ENCODE measurements around the gene ABCG4.
"Not testable (repeated sequence)": the region's sequence is repeated elsewhere in the genome, so short reads cannot be mapped to it uniquely, and the experiment has no call there.

Gene ABCG4

DNA sequence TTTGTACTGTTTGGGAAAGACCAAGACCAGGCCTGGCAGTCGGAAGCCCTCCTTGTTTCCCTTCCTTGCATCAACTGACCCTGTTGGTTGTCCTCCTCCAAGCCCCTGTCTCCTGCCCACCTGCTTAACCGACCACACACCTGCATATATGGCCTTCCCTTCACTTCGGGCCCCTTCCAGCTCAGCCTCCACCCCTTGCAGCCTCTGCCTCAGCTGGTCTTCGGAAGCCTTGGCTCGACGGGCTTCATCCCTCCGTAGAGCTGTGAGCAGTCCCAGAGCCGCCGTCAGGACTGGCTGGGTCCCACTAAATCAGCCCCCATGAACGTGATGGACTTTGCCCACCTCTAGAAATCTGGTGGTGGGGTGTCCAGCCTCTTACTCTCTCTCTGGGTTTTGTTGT is 44.8 kb downstream of the ABCG4 start:
- in situ Hi-C loops (cut with HindIII; ENCODE audit: low pct_ligation_motif_present, low pct_unique_long_range_greater_than_20kb, low sequenced_read_pairs) = no loop called here
- DNase-seq = no peak

DNA sequence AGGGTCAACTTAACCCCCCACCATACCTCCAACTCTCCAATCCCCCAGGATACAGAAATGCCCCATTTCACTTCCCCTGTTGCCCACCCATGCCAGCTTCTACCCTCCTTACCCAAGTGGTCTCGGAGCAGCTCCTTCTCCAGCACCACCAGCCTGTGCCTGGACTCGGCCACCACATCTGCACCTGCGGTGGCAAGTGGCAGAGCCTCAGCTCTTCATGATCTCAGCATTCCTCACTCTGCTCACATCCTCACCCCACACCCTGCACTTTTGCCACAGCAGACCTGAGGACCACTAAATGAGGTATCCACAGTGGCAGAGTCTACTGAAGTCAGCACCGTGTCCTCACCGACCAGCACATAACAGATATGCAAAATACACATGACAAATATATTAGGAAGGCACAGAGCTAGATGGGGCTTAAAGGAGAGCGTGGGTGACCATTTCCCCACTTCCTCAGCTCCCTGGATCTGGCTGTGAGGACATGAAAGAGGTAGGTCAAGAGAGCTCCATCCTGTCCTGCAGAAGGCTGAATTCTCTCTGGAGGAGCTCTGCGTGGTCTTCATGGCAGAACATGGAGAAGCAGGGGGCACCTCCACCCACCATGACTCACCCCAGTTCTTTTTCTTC is 46.1 kb downstream of the ABCG4 start:
- in situ Hi-C loops (cut with HindIII; ENCODE audit: low pct_ligation_motif_present, low pct_unique_long_range_greater_than_20kb, low sequenced_read_pairs) = no loop called here
- DNase-seq = no peak

DNA sequence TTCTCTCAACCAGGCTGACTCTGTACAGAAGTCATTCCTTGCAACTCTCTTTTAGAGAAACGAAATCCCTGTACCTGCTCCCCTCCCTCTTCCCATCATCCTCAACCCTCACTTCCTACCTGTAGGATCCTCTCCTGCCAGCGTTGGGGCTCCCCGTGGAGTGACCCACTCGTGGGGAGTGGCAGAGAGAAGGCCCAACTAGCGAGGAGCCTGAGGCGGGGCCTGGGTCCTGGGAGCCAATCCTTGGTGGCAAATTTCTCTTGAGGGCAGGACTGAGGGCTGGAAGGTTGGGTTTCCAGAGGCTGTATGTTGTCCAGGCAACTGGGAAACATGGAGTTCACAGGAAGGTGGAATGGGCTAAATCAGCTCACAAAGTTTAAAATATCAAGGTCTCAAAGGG is 46.8 kb downstream of the ABCG4 start:
- in situ Hi-C loops (cut with HindIII; ENCODE audit: low pct_ligation_motif_present, low pct_unique_long_range_greater_than_20kb, low sequenced_read_pairs) = no loop called here
- peak; percentile 21 for DNase-seq

DNA sequence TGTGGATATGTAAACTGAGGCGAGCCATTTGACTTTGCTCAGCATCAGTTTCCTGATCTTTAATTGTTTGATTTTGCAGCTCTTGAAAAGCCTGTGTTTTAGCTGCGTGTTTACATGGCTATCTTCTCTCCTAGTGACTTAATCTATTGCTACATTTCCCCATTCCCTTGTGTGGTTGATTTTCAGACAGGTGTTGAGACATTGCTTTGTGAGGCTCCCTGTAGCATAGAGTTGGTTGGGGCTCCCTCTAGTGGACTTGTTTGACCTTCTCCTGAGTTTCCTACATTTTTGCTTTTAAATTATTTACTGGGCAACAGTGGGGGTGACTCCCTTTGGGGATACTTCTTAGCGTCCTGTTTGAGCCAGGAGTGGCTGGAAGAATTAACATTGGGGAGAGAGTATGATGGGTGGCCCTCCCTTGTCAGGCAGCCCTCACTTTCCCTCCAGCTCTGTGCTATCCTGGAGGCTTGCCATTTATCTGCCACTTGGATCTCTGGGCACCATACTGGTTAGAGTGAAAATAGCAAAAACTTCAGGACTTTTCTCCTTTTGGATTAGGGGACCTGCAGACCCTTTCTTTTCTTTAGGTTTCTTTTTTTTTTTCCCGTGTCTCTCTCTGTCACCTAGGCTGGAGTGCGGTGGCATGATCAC is 48.1 kb downstream of the ABCG4 start:
- DNase-seq = peak; percentile 75
- in situ Hi-C loops (cut with HindIII; ENCODE audit: low pct_ligation_motif_present, low pct_unique_long_range_greater_than_20kb, low sequenced_read_pairs) = no loop called here

DNA sequence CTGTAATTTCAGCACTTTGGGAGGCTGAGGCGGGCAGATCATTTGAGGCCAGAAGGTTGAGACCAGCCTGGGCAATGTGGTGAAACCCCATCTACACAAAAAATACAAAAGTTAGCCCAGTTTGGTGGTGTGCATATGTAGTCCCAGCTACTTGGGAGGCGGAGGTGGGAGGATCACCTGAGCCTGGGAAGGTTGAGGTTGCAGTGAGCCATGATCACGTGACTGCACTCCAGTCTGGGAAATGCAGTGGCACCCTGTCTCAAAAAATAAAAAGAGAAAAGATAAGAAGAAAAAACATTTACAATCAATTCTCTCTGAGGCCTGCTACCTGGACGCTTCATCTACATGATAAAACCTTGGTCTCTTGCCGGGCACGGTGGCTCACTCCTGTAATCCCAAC is 50.1 kb downstream of the ABCG4 start:
- in situ Hi-C loops (cut with HindIII; ENCODE audit: low pct_ligation_motif_present, low pct_unique_long_range_greater_than_20kb, low sequenced_read_pairs) = no loop called here
- DNase-seq = no peak

DNA sequence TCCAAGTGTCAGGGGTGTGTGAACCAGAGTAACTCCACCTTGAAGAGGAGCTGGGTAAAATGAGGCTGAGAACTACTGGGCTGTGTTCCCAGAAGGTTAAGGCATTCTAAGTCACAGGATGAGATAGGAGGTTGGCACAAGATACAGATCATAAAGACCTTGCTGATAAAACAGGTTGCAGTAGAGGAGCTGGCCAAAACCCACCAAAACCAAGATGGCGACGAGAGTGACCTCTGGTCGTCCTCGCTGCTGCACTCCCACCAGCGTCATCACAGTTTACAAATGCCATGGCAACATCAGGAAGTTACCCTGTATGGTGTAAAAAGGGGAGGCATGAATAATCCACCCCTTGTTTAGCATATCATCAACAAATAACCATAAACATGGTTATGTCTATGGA is 52.4 kb downstream of the ABCG4 start:
- in situ Hi-C loops (cut with HindIII; ENCODE audit: low pct_ligation_motif_present, low pct_unique_long_range_greater_than_20kb, low sequenced_read_pairs); DNase-seq: not testable (repeated sequence)

DNA sequence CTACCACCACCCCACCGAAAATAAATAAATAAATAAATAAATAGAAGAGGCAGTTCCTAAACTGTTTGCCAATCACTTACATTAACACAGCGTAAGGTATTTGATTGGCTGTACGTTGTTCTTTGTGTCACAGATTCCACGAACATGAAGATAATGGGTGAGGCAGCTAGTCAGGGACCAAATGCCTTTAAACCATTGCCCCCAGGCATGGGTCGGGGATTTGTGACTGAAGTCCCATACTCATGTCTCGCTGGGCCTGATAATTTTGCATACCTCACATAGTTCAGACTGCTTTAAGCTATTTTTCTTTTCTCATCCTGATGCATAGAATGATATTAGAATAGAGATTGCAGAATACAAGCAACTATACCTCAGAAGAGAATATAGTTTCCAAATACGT is 53.7 kb downstream of the ABCG4 start:
- no peak for DNase-seq
- in situ Hi-C loops (cut with HindIII; ENCODE audit: low pct_ligation_motif_present, low pct_unique_long_range_greater_than_20kb, low sequenced_read_pairs) = no loop called here

DNA sequence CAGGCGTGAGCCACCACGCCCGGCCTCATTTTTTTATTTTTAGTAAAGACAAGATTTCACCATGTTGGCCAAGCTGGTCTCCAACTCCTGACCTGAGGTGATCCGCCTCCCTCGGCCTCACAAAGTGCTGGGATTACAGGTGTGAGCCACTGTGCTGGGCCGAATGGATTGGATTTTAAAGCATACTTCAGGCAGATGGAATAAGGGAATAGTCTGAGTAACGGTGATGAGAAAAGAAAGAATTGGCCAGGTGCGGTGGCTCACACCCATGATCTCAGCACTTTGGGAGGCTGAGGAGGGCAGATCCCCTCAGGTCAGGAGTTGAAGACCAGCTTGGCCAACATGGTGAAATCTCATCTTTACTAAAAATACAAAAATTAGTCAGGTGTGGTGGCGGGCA is 55.2 kb downstream of the ABCG4 start:
- DNase-seq = no peak
- in situ Hi-C loops (cut with HindIII; ENCODE audit: low pct_ligation_motif_present, low pct_unique_long_range_greater_than_20kb, low sequenced_read_pairs) = no loop called here

DNA sequence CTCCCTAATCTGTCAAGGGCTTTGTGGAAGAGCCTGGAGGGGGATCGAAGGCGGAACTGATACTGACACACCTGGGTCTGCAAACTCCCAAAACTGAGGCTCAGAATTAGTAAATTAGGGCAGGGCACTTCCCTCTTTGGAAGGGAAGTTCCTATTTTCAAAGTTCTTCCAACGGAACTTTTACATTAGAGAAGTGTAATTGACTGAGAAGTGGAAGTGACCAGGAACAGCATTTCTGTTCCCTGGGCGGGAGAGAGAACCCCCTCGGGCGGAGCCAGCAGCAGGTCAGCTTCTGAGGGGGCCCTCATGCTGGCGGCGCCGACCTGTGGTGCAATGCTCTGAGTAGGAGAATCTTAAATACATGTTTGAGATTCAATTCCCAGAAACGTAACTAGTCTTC is 56.2 kb downstream of the ABCG4 start:
- DNase-seq = no peak
- in situ Hi-C loops (cut with HindIII; ENCODE audit: low pct_ligation_motif_present, low pct_unique_long_range_greater_than_20kb, low sequenced_read_pairs) = no loop called here

DNA sequence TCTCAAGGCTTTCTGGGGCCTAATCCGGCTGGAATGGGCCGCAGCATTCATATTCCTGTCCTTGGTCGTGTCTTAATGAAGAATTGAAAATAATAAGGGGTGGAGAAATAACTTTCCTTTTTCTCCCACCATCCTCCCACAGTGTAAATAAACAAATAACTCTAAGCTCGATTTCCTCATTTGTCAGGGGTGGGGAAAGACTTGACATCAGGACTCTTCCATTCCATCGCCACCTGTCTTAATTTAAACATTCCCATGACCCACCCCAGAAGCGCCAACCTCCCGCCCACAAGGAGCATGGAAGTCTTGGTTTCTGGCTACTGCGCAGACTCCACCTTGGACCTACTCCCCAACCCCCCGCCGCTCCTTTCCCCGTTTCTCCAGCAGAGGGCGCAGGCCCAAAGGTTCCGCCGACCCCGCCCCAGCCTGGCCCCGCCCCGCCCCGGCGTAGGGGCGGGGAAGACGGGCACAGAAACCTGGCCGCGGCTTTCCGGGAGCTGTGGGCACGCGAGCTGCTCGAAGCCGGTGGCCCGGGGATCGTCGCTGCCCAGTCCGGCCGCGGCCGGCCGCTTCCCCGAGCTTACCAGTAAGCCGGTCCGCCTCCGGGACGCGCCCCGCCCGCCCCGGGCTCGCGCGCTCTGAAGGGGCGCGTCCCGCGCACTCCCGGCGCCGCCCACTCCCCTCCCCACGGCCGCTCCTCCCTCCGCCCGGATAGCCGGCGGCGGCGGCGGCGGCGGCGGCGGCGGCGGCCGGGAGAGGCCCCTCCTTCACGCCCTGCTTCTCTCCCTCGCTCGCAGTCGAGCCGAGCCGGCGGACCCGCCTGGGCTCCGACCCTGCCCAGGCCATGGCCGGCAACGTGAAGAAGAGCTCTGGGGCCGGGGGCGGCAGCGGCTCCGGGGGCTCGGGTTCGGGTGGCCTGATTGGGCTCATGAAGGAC is 57.0 kb downstream of the ABCG4 start, which contains the start of gene CBL:
Gene CBL (plus strand): TSS at position 766 of the 937 bp plus-strand sequence. CDS start 79 bp downstream, at position 845.
- in situ Hi-C loops (cut with HindIII; ENCODE audit: low pct_ligation_motif_present, low pct_unique_long_range_greater_than_20kb, low sequenced_read_pairs) = no loop called here

DNA sequence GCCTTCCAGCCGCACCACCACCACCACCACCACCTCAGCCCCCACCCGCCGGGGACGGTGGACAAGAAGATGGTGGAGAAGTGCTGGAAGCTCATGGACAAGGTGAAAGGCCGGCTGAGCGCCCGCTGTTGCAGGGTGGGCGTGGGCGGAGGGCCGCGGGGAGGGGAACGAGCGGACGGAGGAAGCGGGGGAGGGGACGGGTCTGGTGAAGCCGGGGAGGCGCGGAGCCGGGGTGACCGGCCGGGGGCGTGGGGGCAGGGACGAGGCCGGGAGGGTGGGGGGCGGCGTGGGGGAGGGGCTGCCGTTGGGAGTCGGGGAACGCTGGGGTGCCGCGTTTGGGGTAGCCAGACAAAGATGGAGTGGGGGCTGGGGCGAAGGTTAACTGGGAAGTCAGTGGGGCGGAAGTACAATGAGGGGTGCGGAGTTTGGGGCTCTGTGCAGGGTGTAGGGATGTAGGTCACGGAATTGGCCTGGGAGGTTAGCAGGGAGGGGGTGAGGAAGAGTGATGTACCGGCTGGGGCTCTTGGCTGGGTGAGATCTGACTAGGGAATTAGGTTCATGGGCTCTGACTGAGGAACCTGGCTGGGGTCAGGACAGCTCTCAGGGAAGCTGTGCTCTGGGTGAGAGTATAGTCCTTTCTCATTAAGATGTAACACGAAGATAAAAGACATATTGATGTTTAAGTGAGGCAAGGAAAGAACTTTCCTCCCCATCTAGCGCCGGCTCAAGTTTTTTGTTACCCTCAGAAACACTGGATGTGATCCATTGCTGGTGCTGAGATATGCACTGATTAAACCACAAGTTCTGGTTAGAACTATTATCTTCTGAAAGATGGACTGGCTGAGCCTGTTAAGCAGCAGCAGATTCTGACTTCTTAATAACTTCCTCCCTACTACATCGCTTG is 57.9 kb downstream of the ABCG4 start:
- peak; percentile 16 for DNase-seq

More for the DNA sequence above, 57.0 kb downstream of the ABCG4 start, which contains the start of gene CBL:
- peak; percentile 86 for DNase-seq

DNA sequence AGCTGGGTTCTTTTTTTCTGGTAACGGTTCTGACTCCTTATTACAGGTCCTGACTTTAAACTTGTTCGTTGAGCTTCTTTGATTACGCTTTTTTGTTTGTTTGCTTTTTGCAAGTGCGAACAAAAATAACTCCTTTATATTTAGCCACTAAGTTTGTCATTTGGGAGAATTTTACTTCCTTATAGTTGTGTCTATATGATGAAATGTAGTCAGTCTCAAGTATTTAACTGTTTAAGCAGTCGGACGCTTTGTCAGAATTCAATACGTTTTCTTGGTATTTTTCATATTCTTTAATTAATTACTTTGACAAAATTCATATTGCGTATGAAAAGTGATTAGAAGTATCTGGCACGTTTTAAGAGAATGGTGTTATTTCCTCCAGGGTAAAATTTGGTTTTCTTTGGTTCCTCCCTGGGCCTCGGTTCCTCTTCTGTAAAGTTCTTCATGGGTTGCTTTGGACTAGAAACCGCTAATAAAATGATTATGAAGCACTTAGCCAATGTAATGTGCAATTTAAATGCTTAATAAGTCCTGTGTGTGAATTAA is 58.6 kb downstream of the ABCG4 start:
- in situ Hi-C loops (cut with HindIII; ENCODE audit: low pct_ligation_motif_present, low pct_unique_long_range_greater_than_20kb, low sequenced_read_pairs) = no loop called here

More for the DNA sequence above, 57.9 kb downstream of the ABCG4 start:
- in situ Hi-C loops (cut with HindIII; ENCODE audit: low pct_ligation_motif_present, low pct_unique_long_range_greater_than_20kb, low sequenced_read_pairs) = no loop called here

DNA sequence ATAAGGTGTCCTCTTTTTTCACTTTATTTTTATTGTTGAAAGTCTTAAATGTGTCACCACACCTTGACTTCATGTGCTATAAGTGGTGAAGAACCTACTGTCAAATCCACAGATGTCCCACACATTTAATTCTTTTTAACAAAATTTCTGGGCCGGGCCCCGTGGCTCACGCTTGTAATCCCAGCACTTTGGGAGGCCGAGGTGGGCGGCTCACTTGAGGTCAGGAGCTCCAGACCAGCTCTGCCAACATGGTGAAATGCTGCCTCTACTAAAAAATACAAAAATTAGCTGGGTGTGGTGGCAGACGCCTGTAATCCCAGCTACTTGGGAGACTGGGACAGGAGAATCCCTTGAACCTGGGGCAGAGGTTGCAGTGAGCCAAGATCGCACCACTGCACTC is 60.3 kb downstream of the ABCG4 start:
- in situ Hi-C loops (cut with HindIII; ENCODE audit: low pct_ligation_motif_present, low pct_unique_long_range_greater_than_20kb, low sequenced_read_pairs) = no loop called here
- no peak for DNase-seq

More for the DNA sequence above, 58.6 kb downstream of the ABCG4 start:
- DNase-seq = no peak

DNA sequence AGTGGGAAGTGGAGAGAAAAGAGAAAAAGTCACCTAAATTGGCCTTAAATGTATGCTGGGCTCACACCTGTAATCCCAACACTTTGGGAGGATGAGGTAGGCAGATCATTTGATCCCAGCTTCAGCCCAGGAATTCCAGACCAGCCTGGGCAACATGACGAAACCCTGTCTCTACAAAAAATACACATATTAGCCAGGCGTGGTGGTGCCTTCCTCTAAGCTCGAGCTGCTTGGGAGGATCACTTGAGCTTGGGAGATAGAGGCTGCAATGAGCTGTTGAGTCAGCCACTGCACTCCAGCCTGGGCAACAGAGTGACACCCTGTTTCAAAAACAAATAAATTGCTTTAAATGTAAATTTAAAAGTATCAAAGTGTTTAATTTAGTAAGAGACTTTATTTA is 61.2 kb downstream of the ABCG4 start:
- DNase-seq = no peak
- in situ Hi-C loops (cut with HindIII; ENCODE audit: low pct_ligation_motif_present, low pct_unique_long_range_greater_than_20kb, low sequenced_read_pairs) = no loop called here

Measured in ACHN (cell line).